Liver (tissue), 9 donors: ENCODE results near the gene ADARB1. TPM values are rescaled to one million over a fixed set of nuclear protein-coding genes. Genes with fewer than 3 reads are reported as not detected.

Experiments used
- DNase-seq: peaks from one replicate; pipeline ENCODE4 v3.0.0-alpha.2; 2017; ENCODE audit warnings: low spot score
- H3K27ac ChIP-seq, 2 donors: one replicate each; pipeline ENCODE4 v1.7.0; 2013; ENCODE audit warnings: inconsistent platforms in 2 of 2, low read length in 2 of 2, control low read depth in 1 of 2, low read depth in 1 of 2, mild to moderate bottlenecking in 1 of 2
- H3K27me3 ChIP-seq, 4 donors: one replicate each; pipeline versions ENCODE4 v1.6.1 to v1.7.0; 2013; ENCODE audit warnings: low read length in 3 of 4, inconsistent platforms in 1 of 4, mild to moderate bottlenecking in 1 of 4, moderate library complexity in 1 of 4; ENCODE audit not compliant: control insufficient read depth in 4 of 4, insufficient read depth in 4 of 4
- H3K36me3 ChIP-seq, 4 donors: one replicate each; pipeline versions ENCODE4 v1.6.1 to v1.7.0; 2013; ENCODE audit warnings: low read length in 3 of 4, mild to moderate bottlenecking in 3 of 4, low read depth in 1 of 4, moderate library complexity in 1 of 4; ENCODE audit not compliant: control insufficient read depth in 4 of 4, insufficient read depth in 3 of 4
- H3K4me1 ChIP-seq, 4 donors: one replicate each; pipeline versions ENCODE4 v1.6.1 to v1.7.0; 2013; ENCODE audit warnings: low read length in 3 of 4, mild to moderate bottlenecking in 3 of 4, moderate library complexity in 1 of 4; ENCODE audit not compliant: control insufficient read depth in 4 of 4, insufficient read depth in 4 of 4
- H3K4me3 ChIP-seq, 3 donors: one replicate each; pipeline versions ENCODE4 v1.6.1 to v1.7.0; 2013; ENCODE audit warnings: low read length in 3 of 3, control low read depth in 1 of 3, low read depth in 1 of 3, mild to moderate bottlenecking in 1 of 3
- H3K9ac ChIP-seq, 2 donors: one replicate each; pipeline ENCODE4 v1.7.0; 2013; ENCODE audit warnings: low read length in 2 of 2, mild to moderate bottlenecking in 2 of 2, moderate library complexity in 2 of 2, control low read depth in 1 of 2, low read depth in 1 of 2
- H3K9me3 ChIP-seq, 4 donors: one replicate each; pipeline versions ENCODE4 v1.6.1 to v1.7.0; 2013; ENCODE audit warnings: low read length in 3 of 4; ENCODE audit not compliant: control insufficient read depth in 4 of 4
- CTCF ChIP-seq: fragments of 150-350 bp; IDR thresholded peaks from 2 replicates; pipeline ENCODE4 v1.5.1; 2017; ENCODE audit warnings: improper control_type of control experiment, low read depth, low read length; ENCODE audit not compliant: missing input control
- FOXA1 ChIP-seq: IDR thresholded peaks from 2 replicates; pipeline ENCODE4 v1.6.1; 2016; ENCODE audit warnings: antibody characterized with exemption
- GABPA ChIP-seq, 2 donors: IDR thresholded peaks in 1 of 2; conservative IDR thresholded peaks in 1 of 2; 2 replicates each; pipeline ENCODE4 v1.6.1; 2016; ENCODE audit warnings: antibody characterized with exemption in 2 of 2, mild to moderate bottlenecking in 1 of 2, moderate library complexity in 1 of 2
- HNF4A ChIP-seq, 2 donors: conservative IDR thresholded peaks; 2 replicates each; pipeline ENCODE4 v1.6.1; 2016; ENCODE audit warnings: antibody characterized with exemption in 2 of 2, mild to moderate bottlenecking in 2 of 2
- MAX ChIP-seq: IDR thresholded peaks from 2 replicates; pipeline ENCODE4 v1.6.1; 2016; ENCODE audit warnings: antibody characterized with exemption
- NR2F2 ChIP-seq: IDR thresholded peaks from 2 replicates; pipeline ENCODE4 v1.6.1; 2016; ENCODE audit warnings: antibody characterized with exemption
- REST ChIP-seq: IDR thresholded peaks from 2 replicates; pipeline ENCODE4 v1.6.1; 2016; ENCODE audit warnings: antibody characterized with exemption, mild to moderate bottlenecking
- TAF1 ChIP-seq: conservative IDR thresholded peaks from 2 replicates; pipeline ENCODE4 v1.6.1; 2016; ENCODE audit warnings: antibody characterized with exemption, mild to moderate bottlenecking
- YY1 ChIP-seq: IDR thresholded peaks from 2 replicates; pipeline ENCODE4 v1.6.1; 2016; ENCODE audit warnings: antibody characterized with exemption, mild to moderate bottlenecking
- ZBTB33 ChIP-seq: IDR thresholded peaks from 2 replicates; pipeline ENCODE4 v1.6.1; 2016; ENCODE audit warnings: antibody characterized with exemption
- WGBS: extraction: QIAGEN DNeasy Blood & Tissue Kit; methylation state at CpG from one replicate; pipeline ENCODE4 v1.1.7; 2013; 5-methylcytosine and 5-hydroxymethylcytosine counted together
- polyA plus RNA-seq, 2 donors: library from polyadenylated mRNA; stranded (reverse) in 1 of 2; unstranded in 1 of 2; fragments of 200-250 nt in 1 of 2; fragments of >200 nt in 1 of 2; fragmentation: Nextera tagmentation in 1 of 2; extraction: Ambion mirVana in 1 of 2; gene quantifications; one replicate each; pipeline versions ENCODE4 v1.2.1 to v1.2.3, GENCODE V29; 2013 to 2015
- total RNA-seq, 2 donors: library from RNA; depleted of rRNA; stranded (reverse); fragments of >200 nt; gene quantifications; one replicate each; pipeline ENCODE4 v1.2.3, GENCODE V29; 2014
- donor health status: healthy.
- donor health status: healthy.
- donor health status: healthy.
- donor health status: healthy.
- donor health status: healthy.

The ADARB1 gene
- total and polyA plus RNA-seq, 4 donors: 1.6 to 7.8 (median 2.9) TPM

GRCh38 chr21:45169001-45169400 lies 94.6 kb downstream of the ADARB1 start:
- no peak overlapping the region for H3K9ac ChIP-seq
- 85% methylated on average over 7 of the region's 7 CpGs for WGBS
- H3K4me3 ChIP-seq: no peak overlapping the region
- no peak for DNase-seq
- H3K27me3 ChIP-seq: no peaks in the 10 kb centered on the region
- no peaks in the 10 kb centered on the region for H3K36me3 ChIP-seq
- no peak for TF ChIP-seq MAX
- no peak for TF ChIP-seq FOXA1
- TF ChIP-seq YY1: no peak
- H3K9me3 ChIP-seq: no peaks in the 10 kb centered on the region
- H3K4me1 ChIP-seq: peaks cover 0 to 10% (median 3%) of the 10 kb centered on the region in 4 donors
- no peak overlapping the region for H3K27ac ChIP-seq

GRCh38 chr21:45169682-45170081 lies 95.3 kb downstream of the ADARB1 start:
- no peak for TF ChIP-seq REST
- no peak for TF ChIP-seq CTCF
- no peak for TF ChIP-seq ZBTB33
- TF ChIP-seq HNF4A (conservative IDR thresholded peaks at IDR 0.05): no peak
- no peak for TF ChIP-seq GABPA (IDR thresholded peaks at IDR 0.05 in 1 of 2, conservative IDR thresholded peaks at IDR 0.05 in 1 of 2)
- no peak for TF ChIP-seq TAF1
- no peak for TF ChIP-seq NR2F2
- no peaks in the 10 kb centered on the region for H3K27me3 ChIP-seq
- H3K36me3 ChIP-seq: no peaks in the 10 kb centered on the region
- WGBS: 73% methylated on average over 6 of the region's 6 CpGs
- H3K9ac ChIP-seq: no peak overlapping the region
- peaks cover 0 to 10% (median 3%) of the 10 kb centered on the region in 4 donors for H3K4me1 ChIP-seq
- H3K4me3 ChIP-seq: no peak overlapping the region
- H3K27ac ChIP-seq: no peak overlapping the region
- DNase-seq: no peak
- no peaks in the 10 kb centered on the region for H3K9me3 ChIP-seq

GRCh38 chr21:45170987-45171386 lies 96.6 kb downstream of the ADARB1 start:
- Histone ChIP-seq H3K9me3 (no peaks in the 10 kb centered on the region), H3K27ac (no peak overlapping the region), H3K36me3 (no peaks in the 10 kb centered on the region), H3K4me1 (peaks cover 0 to 10% (median 3%) of the 10 kb centered on the region in 4 donors), H3K9ac (no peak overlapping the region), H3K27me3 (no peaks in the 10 kb centered on the region), H3K4me3 (no peak overlapping the region)
- no peak for DNase-seq
- WGBS: 98% methylated on average over 8 of the region's 8 CpGs
- TF ChIP-seq YY1: no peak
- TF ChIP-seq REST: no peak
- no peak for TF ChIP-seq CTCF
- TF ChIP-seq ZBTB33: no peak
